KMS-11 (cell line): ENCODE measurements around the gene LCT.

Experiments
- H2AFZ ChIP-seq: fragments of 200-600 bp; sonication (generic); 2 replicates; pipeline ENCODE4 v1.6.1; 2016; ENCODE audit warnings: antibody characterized with exemption, mixed run types, low read depth
- H3K27ac ChIP-seq: fragments of 200-600 bp; sonication (generic); 2 replicates; pipeline ENCODE4 v1.6.1; 2016; ENCODE audit warnings: mild to moderate bottlenecking, mixed run types
- H3K27me3 ChIP-seq: fragments of 200-600 bp; sonication (generic); 2 replicates; pipeline ENCODE4 v1.6.1; 2017; ENCODE audit warnings: mild to moderate bottlenecking, low read depth, mixed run types, moderate library complexity; ENCODE audit not compliant: insufficient read depth
- H3K36me3 ChIP-seq: fragments of 200-600 bp; sonication (generic); 2 replicates; pipeline ENCODE4 v1.6.1; 2017; ENCODE audit warnings: mild to moderate bottlenecking, mixed run types; ENCODE audit not compliant: insufficient read depth
- H3K4me1 ChIP-seq: fragments of 200-600 bp; sonication (generic); 2 replicates; pipeline ENCODE4 v1.6.1; 2016; ENCODE audit warnings: mild to moderate bottlenecking, low read depth, mixed run types; ENCODE audit not compliant: poor library complexity, severe bottlenecking
- H3K4me2 ChIP-seq: fragments of 200-600 bp; sonication (generic); 2 replicates; pipeline ENCODE4 v1.7.0; 2016; ENCODE audit warnings: mild to moderate bottlenecking, mixed run types
- H3K4me3 ChIP-seq: fragments of 200-600 bp; sonication (generic); IDR thresholded peaks from 2 replicates; pipeline ENCODE4 v1.6.1; 2017; ENCODE audit warnings: low read depth, low read length, mixed read lengths; ENCODE audit not compliant: insufficient read depth
- H3K79me2 ChIP-seq: fragments of 200-600 bp; sonication (generic); 2 replicates; pipeline ENCODE4 v1.6.1; 2016; ENCODE audit warnings: low read depth, mixed run types; ENCODE audit not compliant: insufficient read depth
- H3K9ac ChIP-seq: fragments of 200-600 bp; sonication (generic); 2 replicates; pipeline ENCODE4 v1.6.1; 2016; ENCODE audit warnings: mild to moderate bottlenecking, mixed run types
- H4K20me1 ChIP-seq: fragments of 200-600 bp; sonication (generic); 2 replicates; pipeline ENCODE4 v1.6.1; 2016; ENCODE audit warnings: mild to moderate bottlenecking, mixed run types; ENCODE audit not compliant: insufficient read depth
- TF ChIP-seq, protein P1 (sequence below): fragments of 200-600 bp; sonication (generic); conservative IDR thresholded peaks from 2 replicates; pipeline ENCODE4 v1.6.1; 2017; ENCODE audit warnings: low read depth, mild to moderate bottlenecking, antibody characterized with exemption, low read length, moderate library complexity, mixed read lengths

LCT gene

DNA sequence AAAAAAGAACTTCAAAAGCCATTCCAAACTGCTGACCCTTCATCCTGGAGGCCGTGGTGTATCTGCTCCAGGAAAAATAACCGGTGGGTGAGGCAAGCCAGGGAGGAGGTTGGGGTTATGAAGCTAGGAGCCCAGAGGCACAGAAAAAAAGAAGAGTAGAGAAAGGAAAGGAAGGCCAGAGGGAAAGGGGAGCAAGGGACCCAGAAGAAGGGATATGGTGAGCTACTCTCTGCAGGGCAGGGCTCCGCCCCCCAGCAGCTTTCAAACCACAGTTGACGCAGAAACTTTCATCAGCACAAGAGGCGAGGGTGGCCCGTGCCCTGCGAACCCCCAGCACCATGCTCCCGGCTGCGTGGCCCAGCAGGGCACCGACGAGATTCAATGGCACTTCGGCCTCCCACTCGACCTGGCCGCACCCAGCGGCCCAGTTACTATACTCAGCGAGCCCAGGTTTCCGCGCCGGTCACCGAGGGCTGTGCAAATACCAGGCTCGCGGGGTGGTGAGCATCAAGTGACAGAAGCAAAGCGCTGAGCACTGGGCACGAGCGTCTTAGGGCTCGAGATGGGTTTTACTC is 38.6 kb upstream of the LCT start:
- H3K4me2 ChIP-seq: peak overlapping the region; percentile 72
- H3K79me2 ChIP-seq: peaks cover 40% of the 10 kb centered on the region
- peak overlapping the region; percentile 97 for H3K9ac ChIP-seq
- peak overlapping the region; percentile 34; the same call in 1 of the 2 replicates for H2AFZ ChIP-seq
- H3K4me1 ChIP-seq: peaks cover 12% of the 10 kb centered on the region
- peaks cover 12% of the 10 kb centered on the region for H4K20me1 ChIP-seq
- TF ChIP-seq, protein P1, sequence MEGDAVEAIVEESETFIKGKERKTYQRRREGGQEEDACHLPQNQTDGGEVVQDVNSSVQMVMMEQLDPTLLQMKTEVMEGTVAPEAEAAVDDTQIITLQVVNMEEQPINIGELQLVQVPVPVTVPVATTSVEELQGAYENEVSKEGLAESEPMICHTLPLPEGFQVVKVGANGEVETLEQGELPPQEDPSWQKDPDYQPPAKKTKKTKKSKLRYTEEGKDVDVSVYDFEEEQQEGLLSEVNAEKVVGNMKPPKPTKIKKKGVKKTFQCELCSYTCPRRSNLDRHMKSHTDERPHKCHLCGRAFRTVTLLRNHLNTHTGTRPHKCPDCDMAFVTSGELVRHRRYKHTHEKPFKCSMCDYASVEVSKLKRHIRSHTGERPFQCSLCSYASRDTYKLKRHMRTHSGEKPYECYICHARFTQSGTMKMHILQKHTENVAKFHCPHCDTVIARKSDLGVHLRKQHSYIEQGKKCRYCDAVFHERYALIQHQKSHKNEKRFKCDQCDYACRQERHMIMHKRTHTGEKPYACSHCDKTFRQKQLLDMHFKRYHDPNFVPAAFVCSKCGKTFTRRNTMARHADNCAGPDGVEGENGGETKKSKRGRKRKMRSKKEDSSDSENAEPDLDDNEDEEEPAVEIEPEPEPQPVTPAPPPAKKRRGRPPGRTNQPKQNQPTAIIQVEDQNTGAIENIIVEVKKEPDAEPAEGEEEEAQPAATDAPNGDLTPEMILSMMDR: no peak
- no peaks in the 10 kb centered on the region for H3K27me3 ChIP-seq
- H3K27ac ChIP-seq: peak overlapping the region; percentile 96
- H3K36me3 ChIP-seq: peaks cover 5% of the 10 kb centered on the region; the same call in 1 of the 2 replicates
- H3K4me3 ChIP-seq: peak overlapping the region; percentile 30

DNA sequence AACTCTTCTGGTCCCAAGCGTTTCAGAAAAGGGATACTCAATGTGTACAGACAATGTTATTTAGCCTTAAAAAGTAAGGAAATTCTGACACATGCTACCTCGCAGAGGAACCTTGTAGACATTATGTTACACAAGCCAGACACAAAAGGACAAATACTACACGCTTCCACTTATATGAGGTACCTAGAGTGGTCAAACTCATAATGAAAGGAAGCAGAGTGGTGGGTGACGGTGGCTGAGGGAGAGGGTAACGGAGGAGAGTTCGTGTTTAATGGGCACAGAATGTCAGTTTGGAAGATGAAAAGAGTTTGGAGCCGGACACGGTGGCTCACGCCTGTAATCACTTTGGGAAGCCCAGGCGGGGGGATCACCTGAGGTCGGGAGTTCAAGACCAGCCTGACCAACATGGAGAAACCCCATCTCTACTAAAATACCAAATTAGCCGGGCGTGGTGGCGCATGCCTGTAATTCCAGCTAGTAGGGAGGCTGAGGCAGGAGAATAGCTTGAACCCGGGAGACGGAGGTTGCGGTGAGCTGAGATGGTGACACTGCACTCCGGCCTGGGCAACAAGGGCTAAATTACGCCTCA is 37.9 kb upstream of the LCT start:
- TF ChIP-seq, protein P1: no peak
- H3K9ac ChIP-seq: no peak overlapping the region; the same call in 1 of the 2 replicates
- peaks cover 40% of the 10 kb centered on the region for H3K79me2 ChIP-seq

DNA sequence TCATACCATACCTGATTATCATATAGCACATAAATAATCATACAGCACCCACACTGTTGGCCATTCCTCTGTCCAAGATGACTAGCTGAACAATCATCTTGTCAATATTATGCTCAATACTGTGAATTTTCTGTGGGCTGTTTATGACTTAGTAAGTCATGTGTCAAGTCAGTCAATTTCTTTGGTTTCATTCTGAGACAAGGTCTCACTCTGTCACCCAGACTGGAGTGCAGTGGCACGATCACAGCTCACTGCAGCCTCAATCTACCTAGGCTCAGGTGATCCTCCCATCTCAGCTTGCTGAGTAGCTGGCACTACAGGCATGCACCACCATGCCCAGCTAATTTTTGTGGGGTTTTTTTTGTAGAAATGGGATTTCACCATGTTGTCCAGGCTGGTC is 33.6 kb upstream of the LCT start:
- H3K4me2 ChIP-seq: no peak overlapping the region
- H3K9ac ChIP-seq: no peak overlapping the region
- H3K27me3 ChIP-seq: no peaks in the 10 kb centered on the region
- H2AFZ ChIP-seq: no peak overlapping the region
- H3K4me1 ChIP-seq: peaks cover 12% of the 10 kb centered on the region
- peaks cover 34% of the 10 kb centered on the region for H3K79me2 ChIP-seq
- peaks cover 5% of the 10 kb centered on the region; the same call in 1 of the 2 replicates for H3K36me3 ChIP-seq
- peaks cover 12% of the 10 kb centered on the region for H4K20me1 ChIP-seq
- no peak overlapping the region for H3K27ac ChIP-seq
- TF ChIP-seq, protein P1: no peak
- H3K4me3 ChIP-seq: no peak overlapping the region

More for the DNA sequence above, 37.9 kb upstream of the LCT start:
- Histone ChIP-seq H3K27me3 (no peaks in the 10 kb centered on the region), H3K27ac (peak overlapping the region; percentile 96; the same call in 1 of the 2 replicates), H4K20me1 (peaks cover 12% of the 10 kb centered on the region), H3K4me2 (peak overlapping the region; percentile 72), H2AFZ (no peak overlapping the region), H3K4me3 (no peak overlapping the region), H3K4me1 (peaks cover 12% of the 10 kb centered on the region), H3K36me3 (peaks cover 5% of the 10 kb centered on the region; the same call in 1 of the 2 replicates)

DNA sequence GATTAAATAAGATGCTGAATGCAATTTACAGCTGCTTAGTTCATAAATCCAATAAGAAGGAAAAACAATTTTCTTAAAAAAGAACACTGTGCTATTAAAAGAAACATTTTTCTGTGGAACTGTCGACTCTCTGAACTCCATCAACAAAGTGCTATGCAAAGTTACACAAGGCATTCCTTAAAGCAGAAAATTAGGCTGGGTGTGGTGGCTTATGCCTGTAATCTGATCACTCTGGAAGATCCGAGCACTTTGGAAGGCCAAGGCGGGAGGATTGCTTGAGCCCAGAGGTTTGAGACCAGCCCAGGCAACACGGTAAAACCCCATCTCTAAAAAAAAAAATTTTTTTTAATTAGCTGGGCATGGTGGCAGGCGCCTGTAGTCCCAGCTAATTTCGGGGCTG is 26.2 kb upstream of the LCT start:
- H3K36me3 ChIP-seq: 0 out of 2 replicates have a peak, but pooled peaks cover 4% of the 10 kb centered on the region
- H3K4me1 ChIP-seq: no peaks in the 10 kb centered on the region
- H4K20me1 ChIP-seq: no peaks in the 10 kb centered on the region
- H2AFZ ChIP-seq: no peak overlapping the region
- no peaks in the 10 kb centered on the region for H3K79me2 ChIP-seq
- no peak overlapping the region for H3K9ac ChIP-seq
- no peaks in the 10 kb centered on the region for H3K27me3 ChIP-seq
- H3K4me2 ChIP-seq: no peak overlapping the region
- TF ChIP-seq, protein P1: no peak
- H3K27ac ChIP-seq: no peak overlapping the region
- no peak overlapping the region for H3K4me3 ChIP-seq
